RPMI7951 (cell line): ENCODE data around the gene TRANK1. TPM values are rescaled to one million over a fixed set of nuclear protein-coding genes. Genes with fewer than 3 reads are reported as not detected.
"Not testable (repeated sequence)": the region's sequence is repeated elsewhere in the genome, so short reads cannot be mapped to it uniquely, and the experiment has no call there.

Experiments used
- DNase-seq: peaks from one replicate; pipeline ENCODE4 v3.0.0-alpha.2; 2012; ENCODE audit warnings: low read depth
- total RNA-seq: library from RNA; depleted of rRNA; stranded (reverse); fragments of >200 nt; shearing (Covaris generic); gene quantifications from 2 replicates; pipeline ENCODE4 v1.2.3, GENCODE V29; 2014

Gene TRANK1
- total RNA-seq, 1 experiment from 2014 or later = 15.3 TPM

DNA sequence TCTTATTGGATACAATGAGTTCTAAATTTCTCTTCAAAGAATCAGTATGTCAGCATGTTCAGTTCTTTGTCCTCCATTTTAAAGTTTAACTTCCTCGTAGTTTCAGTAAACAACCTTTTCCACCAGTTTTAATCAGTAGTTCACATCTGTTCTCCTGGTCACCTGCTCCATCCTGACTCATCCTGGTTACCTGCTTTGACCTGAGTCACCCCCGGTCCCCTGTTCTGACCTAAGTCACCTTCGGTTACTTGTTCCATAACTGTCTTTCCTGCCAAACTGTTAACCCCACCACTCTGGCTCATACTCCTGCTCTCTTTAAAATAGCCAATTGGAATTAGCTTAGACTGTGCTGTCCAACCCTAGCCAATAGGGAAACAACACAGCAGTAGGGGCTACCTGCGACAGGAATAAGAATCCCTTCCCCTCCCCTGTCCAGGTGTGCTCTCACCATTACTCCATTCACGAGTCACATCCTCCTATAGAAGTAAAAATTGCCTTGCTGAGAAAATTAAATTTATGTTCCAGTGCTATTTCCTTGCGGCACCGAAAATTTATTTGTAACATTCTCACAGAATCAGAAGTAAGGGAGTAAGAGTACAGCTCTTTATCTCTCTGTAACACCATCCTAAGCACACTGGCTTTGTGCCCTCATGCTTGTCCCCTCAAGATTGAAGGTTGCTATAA is 23.8 kb downstream of the TRANK1 start:
- no peak for DNase-seq

DNA sequence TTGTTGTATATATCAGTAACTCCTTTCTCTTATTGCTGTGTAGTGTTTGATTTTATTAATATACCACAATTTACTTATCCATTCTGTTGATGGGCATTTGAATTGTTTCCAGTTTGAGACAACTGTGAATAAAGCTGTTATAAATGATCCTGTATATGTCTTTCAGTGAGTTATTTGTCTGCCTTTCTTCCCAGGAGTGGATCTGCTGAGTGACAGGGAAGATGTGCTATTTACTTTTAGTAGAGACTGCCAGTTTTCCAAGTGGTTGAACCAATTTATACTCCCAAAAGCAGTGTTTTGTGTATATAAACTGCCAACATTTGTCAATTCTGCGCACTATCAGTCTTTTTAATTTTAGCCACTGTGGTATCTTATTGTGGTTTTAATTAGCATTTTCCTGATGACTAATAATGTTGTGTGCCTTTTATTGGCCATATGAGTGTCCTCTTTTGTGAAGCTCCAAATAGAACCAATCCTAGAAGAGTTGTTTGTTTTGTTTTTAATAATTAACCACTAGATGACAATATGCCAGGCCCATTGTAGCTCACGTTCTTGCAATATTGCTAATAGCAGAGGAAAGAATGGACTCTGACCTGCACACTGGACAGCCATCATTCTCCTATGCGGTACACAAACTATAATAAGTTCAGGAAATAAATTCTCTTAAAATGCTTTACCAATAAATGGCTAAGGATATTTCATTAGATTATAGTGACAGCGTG is 25.3 kb downstream of the TRANK1 start:
- DNase-seq = no peak

DNA sequence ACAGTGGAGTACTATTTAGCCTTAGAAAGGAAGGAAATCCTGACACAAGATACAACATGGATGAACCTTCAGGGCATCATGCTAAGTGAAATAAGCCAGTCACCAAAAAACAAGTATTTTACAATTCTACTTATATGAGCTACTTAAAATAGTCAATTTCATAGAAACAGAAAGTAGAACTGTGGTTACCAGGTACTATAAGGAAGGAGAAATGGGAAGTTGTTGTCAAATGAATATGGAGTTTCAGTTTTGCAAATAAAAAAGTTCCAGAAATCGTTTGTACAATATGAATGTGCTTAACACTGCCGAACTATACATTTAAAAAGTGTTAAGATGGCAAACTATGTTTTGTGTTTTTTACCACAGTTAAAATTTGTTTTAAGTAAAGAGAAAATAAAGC is 26.8 kb downstream of the TRANK1 start:
- DNase-seq = no peak

DNA sequence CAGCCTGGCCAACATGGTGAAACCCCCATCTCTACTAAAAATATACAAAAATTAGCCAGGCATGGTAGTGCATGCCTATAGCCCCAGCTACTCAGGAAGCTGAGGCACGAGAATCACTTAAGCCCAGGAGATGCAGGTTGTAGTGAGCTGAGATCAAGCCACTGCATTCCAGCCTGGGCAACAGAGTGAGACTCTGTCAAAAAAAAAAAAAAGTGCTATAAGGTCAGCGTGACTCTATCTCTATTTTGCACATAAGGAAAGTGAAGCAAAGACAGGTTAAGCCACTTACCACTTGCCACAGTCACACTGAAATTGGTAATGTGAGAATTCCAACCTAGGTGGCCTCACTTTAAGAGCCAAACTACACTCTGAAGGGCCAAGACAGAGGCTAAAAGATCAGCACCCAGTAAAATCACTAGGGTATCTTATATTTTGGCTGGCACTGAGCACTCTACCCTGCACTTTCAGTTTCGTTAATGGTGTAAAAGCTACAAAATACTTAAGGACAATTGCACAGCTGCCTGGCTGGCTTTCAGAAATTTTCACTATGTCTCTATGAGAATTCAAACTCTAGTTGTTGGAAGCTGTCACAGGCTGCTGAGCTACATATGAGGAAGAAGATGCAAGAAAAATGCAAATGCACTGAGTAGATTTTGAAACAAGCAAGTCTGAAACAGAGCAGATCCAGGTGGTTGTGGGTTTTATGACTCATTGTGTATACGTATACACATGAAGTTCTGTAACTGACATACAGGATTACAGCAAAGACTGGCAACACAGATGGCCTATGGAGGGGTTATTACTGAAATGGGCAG is 32.7 kb downstream of the TRANK1 start:
- peak; percentile 84 for DNase-seq

DNA sequence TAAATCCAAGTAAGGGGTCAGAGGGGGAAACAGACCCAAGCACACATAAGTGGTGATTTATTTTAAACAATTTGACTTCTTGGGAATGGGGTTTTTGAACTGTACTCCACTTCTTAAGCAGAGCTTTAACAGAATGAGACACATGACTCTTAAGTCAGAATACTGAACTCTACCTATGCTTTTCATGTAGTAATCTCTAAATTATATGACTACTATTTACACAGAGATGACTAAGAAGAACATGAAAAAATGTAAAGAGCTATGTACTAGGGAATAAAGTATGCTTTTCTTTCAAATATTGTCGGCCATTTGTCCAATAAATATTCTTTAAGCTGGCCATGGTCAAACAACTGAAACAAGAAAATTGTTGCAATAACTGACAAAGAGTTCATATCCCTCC is 35.2 kb downstream of the TRANK1 start:
- DNase-seq = no peak

DNA sequence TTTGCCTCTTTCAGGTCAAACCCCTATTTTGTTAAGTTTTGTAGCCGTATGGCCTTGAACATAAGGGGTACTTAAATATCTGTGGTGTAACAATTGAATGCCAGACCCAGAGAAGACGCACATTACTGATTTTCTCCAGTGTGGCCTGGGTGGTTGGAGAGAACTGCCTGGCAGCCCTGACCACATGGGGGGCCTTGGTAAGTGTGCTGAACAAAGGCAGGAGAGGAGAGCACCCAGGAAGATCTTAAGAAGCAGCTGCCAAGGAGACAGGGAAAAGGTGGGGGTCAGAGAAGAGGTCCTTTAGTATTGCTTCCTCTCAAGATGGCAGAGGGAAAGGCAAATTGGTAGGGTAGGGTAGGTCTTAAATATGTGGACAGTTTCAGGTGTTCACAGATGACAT is 35.7 kb downstream of the TRANK1 start:
- DNase-seq = no peak

DNA sequence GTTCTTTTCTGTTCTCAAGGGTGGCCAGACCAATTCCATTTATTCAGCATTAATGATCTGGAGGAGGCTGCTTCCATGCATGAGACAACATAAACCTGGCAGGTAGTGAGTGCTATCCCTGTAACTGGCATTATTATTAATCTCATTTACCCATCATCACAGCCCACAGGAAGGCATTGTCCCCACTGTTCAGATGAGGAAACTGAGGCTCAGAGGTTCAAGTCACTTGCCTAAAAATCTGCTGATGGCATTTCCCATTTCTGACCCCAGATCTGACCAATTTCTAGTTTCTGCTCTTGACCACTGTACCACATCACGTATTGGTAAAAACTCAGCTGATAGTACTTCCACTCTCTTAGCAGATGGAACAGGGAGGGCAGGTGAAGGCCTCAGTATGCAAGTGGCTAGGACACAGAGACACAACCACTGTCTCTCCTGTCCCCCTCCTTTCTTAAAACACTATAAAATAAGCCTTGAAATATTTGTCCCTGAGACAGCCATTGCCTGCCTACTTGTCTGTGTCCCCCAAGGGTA is 36.1 kb downstream of the TRANK1 start:
- no peak for DNase-seq

DNA sequence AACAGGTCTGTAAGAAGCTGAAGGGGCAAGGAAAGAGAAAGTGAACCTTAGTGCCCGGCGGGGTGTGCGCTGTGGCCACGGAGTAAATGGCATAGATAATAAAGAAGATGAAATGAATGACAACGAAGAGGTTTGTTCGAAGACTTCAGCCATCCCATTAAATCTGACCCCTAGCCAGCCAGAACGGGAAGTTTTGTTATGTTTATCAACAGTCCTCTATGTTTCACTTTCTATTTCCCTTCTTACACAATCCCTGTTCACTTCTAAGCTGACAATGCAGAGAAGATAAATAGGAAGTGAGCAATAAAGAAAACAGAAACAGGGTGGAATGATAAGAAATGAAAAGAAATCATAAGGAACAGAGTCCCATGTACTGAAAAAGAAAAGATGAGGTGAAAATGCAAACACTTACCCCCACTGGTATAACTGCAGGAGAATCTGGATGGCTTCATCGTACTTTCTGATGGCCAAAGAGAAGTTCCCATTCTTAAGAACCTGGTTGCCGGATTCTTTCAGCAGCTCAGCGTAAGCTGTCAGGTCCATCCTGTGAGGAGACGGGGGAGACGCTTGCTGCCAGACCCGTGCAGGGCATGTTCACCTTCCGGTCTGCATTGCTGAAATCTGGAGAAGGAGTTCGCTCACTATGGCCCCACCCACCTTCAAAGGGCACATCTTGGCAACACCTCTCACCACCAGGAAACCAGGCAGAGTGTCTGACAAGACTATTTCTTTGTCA is 36.8 kb downstream of the TRANK1 start:
- peak; percentile 70 for DNase-seq

DNA sequence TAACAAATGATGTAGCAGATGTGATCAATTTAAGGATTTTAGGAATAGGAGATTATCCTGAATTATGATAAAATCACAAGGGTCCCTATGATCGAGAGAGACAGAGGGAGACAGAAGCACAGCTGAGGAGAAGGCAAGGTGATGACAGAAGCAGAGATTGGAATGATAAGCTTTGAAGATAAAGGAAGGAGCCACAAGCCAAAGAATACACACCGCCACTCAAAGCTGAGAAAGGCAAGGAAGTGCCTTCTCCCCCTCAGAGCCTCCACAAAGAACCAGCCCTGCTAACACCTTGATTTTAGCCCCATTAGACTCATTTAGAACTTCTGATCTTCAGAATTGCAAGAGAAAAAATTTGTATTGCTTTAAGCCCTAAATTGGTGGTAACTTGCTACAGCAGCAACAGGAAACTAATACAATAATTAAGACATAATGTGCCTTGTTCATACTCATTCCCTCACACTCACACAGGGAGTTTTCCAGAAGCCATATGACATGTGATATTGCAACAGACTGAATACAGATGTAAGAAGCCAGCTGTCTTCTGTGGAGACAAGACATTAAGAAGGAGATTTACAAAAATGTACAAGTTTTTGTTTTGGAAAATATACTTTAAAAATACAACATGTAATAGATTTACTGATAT is 38.2 kb downstream of the TRANK1 start:
- DNase-seq = peak; percentile 13

DNA sequence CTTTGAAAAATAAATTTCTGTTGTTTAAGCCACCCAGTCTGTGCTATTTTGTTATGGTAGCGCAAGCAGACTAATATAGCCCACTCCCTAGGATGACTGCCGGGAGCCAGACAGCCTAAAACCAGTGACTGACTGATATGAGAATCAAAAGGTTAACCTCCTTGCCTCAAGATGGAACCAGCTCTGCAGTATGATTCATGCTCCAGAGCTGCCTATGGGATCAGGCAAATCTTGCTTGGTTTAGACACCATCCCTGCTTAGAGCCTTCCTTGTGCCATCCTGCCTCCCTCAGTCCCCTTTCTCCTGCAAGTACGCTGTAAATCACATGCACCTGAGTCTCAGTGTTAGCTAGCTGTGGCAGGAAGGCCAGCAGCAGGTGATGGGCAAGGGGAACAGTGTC is 39.3 kb downstream of the TRANK1 start:
- no peak for DNase-seq

DNA sequence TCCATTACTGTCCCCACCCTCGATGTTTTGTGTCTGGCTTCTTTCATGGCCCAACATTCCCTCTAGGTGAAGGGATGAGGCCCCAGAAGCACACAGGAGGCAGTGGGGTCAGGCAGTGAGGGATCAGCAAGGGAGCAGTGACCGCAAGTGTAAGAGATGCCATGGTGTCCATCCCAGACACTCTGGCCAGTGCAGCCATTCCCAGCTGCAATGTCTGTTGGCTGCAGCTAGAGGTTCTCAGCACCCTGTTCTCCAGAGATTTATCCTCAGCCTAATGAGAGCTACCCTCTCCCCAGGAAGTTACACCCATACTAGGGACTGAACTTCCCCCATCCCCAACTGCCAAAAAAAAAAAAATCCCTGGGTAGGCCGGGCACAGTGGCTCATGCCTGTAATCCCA is 40.2 kb downstream of the TRANK1 start:
- peak; percentile 49 for DNase-seq

DNA sequence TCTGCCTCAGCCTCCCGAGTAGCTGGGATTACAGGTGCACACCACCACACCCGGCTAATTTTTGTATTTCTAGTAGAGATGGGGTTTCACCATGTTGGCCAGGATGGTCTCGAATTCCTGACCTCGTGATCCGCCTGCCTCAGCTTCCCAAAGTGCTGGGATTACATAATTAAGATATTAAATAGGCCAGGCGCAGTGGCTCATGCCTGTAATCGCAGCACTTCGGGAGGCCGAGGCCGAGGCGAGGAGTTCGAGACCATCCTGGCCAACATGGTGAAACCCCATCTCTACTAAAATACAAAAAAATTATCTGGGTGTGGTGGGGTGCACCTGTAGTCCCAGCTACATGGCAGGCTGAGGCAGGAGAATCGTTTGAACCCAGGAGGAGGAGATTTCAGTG is 40.8 kb downstream of the TRANK1 start:
- not testable (repeated sequence) for DNase-seq

DNA sequence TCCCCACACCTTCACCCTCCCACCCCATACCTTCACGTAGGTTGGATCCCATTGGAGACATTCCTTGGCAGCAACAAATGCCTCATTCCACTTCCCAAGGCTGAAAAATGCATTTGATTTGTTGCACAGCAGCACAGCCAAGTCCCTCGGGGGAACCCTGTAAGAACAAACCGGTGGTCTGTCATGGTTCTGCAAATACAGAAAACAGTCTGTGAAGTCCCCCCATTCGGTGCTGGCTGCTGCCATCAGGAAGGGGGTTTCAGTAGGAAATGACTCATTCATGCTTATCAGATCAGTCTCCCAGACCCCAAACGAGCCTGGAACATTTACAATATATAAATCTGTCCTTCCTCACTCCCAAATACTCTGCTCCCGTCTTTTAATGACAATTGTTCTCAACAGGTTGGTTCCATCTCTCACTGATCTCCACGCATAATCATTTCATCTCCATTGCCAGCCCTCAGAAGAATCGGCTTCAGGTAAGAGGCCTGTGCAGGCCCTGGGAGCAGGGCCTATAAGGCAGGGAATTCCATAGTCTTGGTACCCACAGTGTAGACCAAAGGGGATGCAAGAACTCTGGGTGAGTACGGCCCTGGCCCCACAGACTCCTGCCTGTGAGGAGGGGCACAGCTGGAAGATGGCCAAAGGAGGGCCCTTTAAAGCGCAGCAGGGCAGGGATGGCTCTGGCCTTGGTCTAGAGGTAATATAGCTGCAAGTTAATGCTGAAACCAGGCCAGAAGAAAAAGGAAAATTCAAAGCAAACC is 41.6 kb downstream of the TRANK1 start:
- DNase-seq = no peak

DNA sequence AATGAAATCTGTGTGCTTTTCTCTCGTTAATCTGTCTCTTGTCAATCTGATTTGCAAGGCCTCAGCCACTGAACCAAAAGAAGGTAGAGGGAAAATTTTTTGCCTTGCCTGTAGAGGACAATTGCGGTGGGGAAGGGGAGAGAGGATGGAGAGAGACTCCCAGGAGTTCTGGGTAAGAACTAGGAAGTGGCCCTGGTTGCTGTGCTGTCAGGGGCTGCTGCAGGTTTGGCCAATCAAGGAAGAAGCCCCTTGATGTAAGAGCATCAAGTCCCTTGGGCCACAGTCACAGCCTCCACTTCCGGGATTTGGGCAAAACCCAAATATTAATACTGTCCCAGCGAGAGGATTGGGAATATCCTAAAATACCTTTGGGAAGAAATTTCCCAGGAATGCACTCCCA is 43.3 kb downstream of the TRANK1 start:
- no peak for DNase-seq

DNA sequence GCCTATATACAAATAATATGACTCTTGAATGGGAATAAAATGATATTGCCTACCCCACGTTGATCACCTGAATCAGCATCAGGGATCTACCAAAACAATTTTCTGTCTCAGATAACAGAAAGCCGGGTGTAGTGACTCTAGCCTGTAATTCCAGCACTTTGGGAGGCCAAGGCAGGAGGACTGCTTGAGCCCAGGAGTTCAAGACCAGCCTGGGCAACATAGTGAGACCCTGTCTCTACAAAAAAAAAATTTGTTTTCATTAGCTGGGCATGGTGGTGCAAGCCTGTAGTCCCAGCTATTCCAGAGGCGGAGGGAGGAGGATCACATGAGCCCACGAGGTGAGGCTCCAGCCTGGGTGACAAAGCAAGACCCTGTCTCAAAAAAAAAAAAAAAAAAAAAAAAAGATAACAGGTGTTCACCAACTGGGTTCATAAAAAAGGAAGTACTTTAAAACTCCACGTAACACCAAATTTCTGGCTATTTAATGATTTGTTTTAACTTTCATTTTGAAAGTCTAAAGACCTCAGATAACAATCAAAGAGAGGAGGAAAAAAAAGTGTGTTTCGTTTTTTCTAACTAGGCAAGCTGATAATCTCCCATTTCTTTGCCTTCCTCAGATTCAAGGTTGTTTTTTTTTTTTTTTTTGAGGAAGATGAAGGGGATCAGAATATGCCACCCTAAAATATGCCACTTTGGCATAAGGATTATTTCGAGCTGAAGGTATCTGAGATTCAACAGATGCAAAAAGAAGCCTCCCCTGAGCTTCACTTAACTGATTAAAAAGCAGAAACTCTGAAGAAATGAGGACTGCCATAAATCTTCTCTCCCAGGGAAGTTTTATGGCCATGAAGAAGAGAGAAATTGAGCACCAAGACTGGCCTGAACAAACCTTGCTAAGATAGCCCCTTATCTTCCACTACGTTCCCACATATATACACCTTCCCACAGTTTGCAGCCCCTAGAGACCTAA is 44.1 kb downstream of the TRANK1 start:
- no peak for DNase-seq

DNA sequence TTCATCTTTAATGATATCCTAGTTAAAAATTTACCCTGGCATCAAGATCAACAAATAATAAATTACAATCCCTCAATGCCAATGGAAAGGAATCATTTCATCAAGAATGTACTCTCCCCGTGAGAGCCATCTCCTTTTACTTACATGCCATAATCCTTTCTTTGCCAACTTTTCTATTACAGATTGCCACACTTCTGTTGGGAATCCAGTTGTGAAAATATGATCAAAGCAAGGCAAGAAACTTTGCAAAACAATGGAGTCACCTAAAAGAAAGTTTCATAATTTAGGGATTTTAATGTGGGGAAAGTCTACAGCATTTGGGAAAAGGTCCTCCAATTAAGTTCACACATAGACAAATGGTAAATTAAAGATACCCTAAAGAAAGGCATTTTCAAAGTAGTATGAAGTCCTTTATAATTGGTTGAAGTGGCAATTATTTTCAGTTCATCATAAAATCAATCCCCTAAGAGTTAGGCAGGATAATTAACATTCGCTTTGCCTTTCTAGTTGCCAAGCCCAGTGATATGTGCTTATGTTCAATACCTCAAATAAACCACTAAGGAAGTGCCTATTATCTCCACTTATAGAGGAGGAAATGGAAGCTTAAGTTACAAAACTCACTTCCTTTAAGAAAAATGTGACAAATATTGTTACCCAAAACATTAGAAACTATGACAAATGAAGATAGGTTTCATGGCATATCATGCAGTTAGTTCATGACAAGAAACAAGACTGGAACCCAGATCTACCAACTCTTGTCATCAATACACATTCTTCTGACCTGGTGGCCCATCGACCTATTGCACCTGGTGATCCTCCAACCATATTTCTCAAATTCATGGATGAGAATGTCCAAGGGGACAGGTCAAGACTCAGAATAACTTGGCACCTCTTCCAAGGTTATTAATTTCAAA is 49.1 kb downstream of the TRANK1 start:
- DNase-seq = no peak

DNA sequence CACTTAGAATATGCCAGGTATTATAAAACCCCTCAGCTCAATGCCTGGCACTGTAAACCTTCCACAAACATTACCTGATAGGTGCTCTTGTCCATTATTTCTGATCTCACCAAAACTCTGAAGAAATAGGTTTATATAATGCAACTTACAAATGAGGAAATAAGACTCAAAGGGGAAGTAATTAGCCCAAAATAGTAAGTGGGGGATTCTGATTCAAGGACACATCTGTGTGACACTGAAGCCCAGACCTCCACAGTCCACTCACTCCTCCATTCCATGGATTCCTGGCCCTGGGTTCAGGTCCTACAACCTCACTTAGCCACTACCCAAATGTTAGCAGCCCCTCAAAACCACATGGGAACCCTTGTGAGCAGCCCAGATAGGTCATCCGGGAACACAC is 49.9 kb downstream of the TRANK1 start:
- DNase-seq = no peak

DNA sequence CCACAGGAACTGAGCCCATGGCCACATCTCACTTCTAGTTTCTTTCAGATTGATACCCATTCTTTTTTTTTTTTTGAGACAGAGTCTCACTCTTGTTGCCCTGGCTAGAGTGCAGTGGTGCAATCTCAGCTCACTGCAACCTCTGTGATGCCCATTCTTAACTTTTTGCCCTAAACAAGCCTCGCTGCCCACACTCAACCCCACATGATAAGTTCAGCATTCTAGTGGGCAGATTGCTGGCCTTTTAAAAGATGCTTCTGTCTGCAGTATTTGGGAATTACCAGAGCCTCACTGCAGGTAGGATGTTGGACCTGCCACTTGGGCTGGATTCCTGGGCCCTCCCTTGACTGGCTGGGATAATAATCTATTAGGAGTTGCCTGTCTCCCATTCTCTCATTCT is 51.0 kb downstream of the TRANK1 start:
- no peak for DNase-seq
